Dermis microvascular lymphatic vessel endothelial cell (primary cell): ENCODE data around the gene CRACR2B. TPM values are rescaled to one million over a fixed set of nuclear protein-coding genes. Genes with fewer than 3 reads are reported as not detected.

Experiments used
- DNase-seq, 2 donors: peaks; one replicate each; pipeline versions ENCODE4 v3.0.0 to v3.0.0-alpha.2; 2010; ENCODE audit warnings: low read depth in 2 of 2
- total RNA-seq: library from RNA; depleted of rRNA; stranded (reverse); fragments of >200 nt; gene quantifications from 2 replicates; pipeline ENCODE4 v1.2.1, GENCODE V29; 2014

The CRACR2B gene
- total RNA-seq, result 12.1 and 16.9 TPM in 2 replicates

- no peak for DNase-seq
Observed at GRCh38 chr11:827897-828192, at the start of gene CRACR2B. CRACR2B (plus strand) TSS chr11:827919; CDS start chr11:828608, 689 bp downstream.

GRCh38 chr11:778976-779954 is 48.5 kb upstream of the CRACR2B start:
- DNase-seq, result no peak

GRCh38 chr11:779955-780532 is 47.7 kb upstream of the CRACR2B start:
- no peak for DNase-seq

- no peak for DNase-seq
Observed at GRCh38 chr11:782264-783174, 45.2 kb upstream of the CRACR2B start.

GRCh38 chr11:783581-784015 is 44.1 kb upstream of the CRACR2B start:
- peak; percentile 43 to 84 for DNase-seq

- no peak for DNase-seq
Observed at GRCh38 chr11:786235-787083, 41.3 kb upstream of the CRACR2B start.

GRCh38 chr11:787084-787675 is 40.5 kb upstream of the CRACR2B start:
- DNase-seq, result no peak

- DNase-seq, result no peak
Observed at GRCh38 chr11:788009-788640, 39.6 kb upstream of the CRACR2B start.

GRCh38 chr11:788953-789940 is 38.5 kb upstream of the CRACR2B start:
- no peak for DNase-seq

- DNase-seq, result no peak
Observed at GRCh38 chr11:789943-790342, 37.8 kb upstream of the CRACR2B start, which contains the start of gene CEND1. CEND1 (minus strand) TSS chr11:790090; CDS start chr11:788576, 1,514 bp downstream.

- DNase-seq, result no peak
Observed at GRCh38 chr11:790721-791564, 36.8 kb upstream of the CRACR2B start.

- no peak for DNase-seq
Observed at GRCh38 chr11:791658-792534, 35.8 kb upstream of the CRACR2B start.

- no peak for DNase-seq
Observed at GRCh38 chr11:792535-792821, 35.2 kb upstream of the CRACR2B start.

- DNase-seq, result no peak
Observed at GRCh38 chr11:792873-793272, 34.8 kb upstream of the CRACR2B start.

- DNase-seq, result no peak
Observed at GRCh38 chr11:793556-793955, 34.2 kb upstream of the CRACR2B start.

GRCh38 chr11:794013-794765 is 33.5 kb upstream of the CRACR2B start:
- no peak for DNase-seq
